ENCODE results near the gene POLR3H.
"Not testable (repeated sequence)": the region's sequence is repeated elsewhere in the genome, so short reads cannot be mapped to it uniquely, and the experiment has no call there.

POLR3H gene, protein sequence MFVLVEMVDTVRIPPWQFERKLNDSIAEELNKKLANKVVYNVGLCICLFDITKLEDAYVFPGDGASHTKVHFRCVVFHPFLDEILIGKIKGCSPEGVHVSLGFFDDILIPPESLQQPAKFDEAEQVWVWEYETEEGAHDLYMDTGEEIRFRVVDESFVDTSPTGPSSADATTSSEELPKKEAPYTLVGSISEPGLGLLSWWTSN

GRCh38 chr22:41543854-41544670 is at the start of gene POLR3H:
TSS of gene POLR3H (minus strand) at chr22:41544470. CDS start at chr22:41544101, 369 bp downstream.
- H3K27me3 ChIP-seq (replicated peaks; ENCODE audit: control insufficient read depth, insufficient read depth, low read length), result no peaks in the 10 kb centered on the region
- DNase-seq (ENCODE audit: extremely low read depth, insufficient read length), result peak; percentile 99
- TF ChIP-seq, protein P1, sequence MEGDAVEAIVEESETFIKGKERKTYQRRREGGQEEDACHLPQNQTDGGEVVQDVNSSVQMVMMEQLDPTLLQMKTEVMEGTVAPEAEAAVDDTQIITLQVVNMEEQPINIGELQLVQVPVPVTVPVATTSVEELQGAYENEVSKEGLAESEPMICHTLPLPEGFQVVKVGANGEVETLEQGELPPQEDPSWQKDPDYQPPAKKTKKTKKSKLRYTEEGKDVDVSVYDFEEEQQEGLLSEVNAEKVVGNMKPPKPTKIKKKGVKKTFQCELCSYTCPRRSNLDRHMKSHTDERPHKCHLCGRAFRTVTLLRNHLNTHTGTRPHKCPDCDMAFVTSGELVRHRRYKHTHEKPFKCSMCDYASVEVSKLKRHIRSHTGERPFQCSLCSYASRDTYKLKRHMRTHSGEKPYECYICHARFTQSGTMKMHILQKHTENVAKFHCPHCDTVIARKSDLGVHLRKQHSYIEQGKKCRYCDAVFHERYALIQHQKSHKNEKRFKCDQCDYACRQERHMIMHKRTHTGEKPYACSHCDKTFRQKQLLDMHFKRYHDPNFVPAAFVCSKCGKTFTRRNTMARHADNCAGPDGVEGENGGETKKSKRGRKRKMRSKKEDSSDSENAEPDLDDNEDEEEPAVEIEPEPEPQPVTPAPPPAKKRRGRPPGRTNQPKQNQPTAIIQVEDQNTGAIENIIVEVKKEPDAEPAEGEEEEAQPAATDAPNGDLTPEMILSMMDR (IDR thresholded peaks at IDR 0.05; ENCODE audit: insufficient read depth, low read length, poor library complexity, severe bottlenecking), result peak; percentile 91
- H3K36me3 ChIP-seq (ENCODE audit: control insufficient read depth, insufficient read depth, low read length), result peaks cover 10% of the 10 kb centered on the region
- H3K4me3 ChIP-seq (replicated peaks; ENCODE audit: low read depth, low read length), result peak within 1 kb of the TSS; percentile 99

DNA sequence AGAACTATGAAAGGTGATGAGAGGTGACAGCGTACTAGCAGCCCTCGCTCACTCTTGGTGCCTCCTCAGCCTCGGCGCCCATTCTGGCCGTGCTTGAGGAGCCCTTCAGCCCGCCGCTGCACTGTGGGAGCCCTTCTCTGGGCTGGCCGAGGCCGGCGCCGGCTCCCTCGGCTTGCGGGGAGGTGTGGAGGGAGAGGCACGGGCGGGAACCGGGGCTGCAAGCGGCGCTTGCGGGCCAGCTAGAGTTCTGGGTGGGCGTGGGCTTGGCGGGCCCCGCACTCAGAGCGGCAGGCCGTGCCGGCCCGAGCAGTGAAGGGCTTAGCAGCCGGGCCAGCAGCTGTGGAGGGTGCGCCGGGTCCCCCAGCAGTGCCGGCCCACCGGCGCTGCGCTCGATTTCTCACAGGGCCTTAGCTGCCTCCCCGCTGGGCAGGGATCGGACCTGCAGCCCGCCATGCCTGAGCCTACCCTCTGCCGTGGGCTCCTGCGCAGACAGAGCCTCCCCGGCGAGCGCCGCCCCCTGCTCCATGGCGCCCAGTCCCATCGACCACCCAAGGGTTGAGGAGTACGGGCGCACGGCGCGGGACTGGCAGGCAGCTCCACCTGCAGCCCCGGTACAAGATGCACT is 49.2 kb upstream of the POLR3H start:
- not testable (repeated sequence) for H3K36me3 ChIP-seq (ENCODE audit: control insufficient read depth, insufficient read depth, low read length); H3K27me3 ChIP-seq (replicated peaks; ENCODE audit: control insufficient read depth, insufficient read depth, low read length); H3K4me3 ChIP-seq (replicated peaks; ENCODE audit: low read depth, low read length); DNase-seq (ENCODE audit: extremely low read depth, insufficient read length)

GRCh38 chr22:41589391-41590241 is 45.3 kb upstream of the POLR3H start, which contains the start of gene PMM1:
TSS of gene PMM1 (minus strand) at chr22:41589840. CDS start at chr22:41589805, 35 bp downstream.
- peak; percentile 100 for DNase-seq (ENCODE audit: extremely low read depth, insufficient read length)
- TF ChIP-seq, protein P1 (IDR thresholded peaks at IDR 0.05; ENCODE audit: insufficient read depth, low read length, poor library complexity, severe bottlenecking), result no peak
- H3K36me3 ChIP-seq (ENCODE audit: control insufficient read depth, insufficient read depth, low read length), result peaks cover 1% of the 10 kb centered on the region; the same call in 1 of the 2 replicates
- peak within 1 kb of the TSS; percentile 96 for H3K4me3 ChIP-seq (replicated peaks; ENCODE audit: low read depth, low read length)
- H3K27me3 ChIP-seq (replicated peaks; ENCODE audit: control insufficient read depth, insufficient read depth, low read length), result no peaks in the 10 kb centered on the region

DNA sequence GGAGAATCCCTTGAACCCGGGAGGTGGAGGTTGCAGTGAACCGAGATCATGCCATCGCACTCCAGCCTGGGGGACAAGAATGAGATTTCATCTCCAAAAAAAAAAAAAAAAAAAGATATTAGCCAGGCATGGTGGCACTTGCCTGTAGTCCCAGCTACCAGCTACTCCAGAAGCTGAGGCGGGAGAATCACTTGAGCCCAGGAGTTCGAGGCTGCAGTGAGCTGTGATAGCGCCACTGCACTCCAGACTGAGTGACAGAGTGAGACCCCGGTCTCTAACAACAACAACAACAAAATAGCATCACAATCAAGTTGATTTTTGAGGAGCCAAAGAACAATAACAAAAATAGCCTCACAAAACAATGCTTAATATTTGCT is 43.1 kb upstream of the POLR3H start:
- DNase-seq (ENCODE audit: extremely low read depth, insufficient read length), result no peak
- Histone ChIP-seq H3K4me3 (replicated peaks; ENCODE audit: low read depth, low read length) (no peak overlapping the region), H3K27me3 (replicated peaks; ENCODE audit: control insufficient read depth, insufficient read depth, low read length) (no peaks in the 10 kb centered on the region), H3K36me3 (ENCODE audit: control insufficient read depth, insufficient read depth, low read length) (peaks cover 1% of the 10 kb centered on the region; the same call in 1 of the 2 replicates)
- TF ChIP-seq, protein P1 (IDR thresholded peaks at IDR 0.05; ENCODE audit: insufficient read depth, low read length, poor library complexity, severe bottlenecking), result no peak

GRCh38 chr22:41585898-41586297 is 41.6 kb upstream of the POLR3H start:
- TF ChIP-seq, protein P1 (IDR thresholded peaks at IDR 0.05; ENCODE audit: insufficient read depth, low read length, poor library complexity, severe bottlenecking), result no peak
- Histone ChIP-seq H3K27me3 (replicated peaks; ENCODE audit: control insufficient read depth, insufficient read depth, low read length) (no peaks in the 10 kb centered on the region), H3K4me3 (replicated peaks; ENCODE audit: low read depth, low read length) (no peak overlapping the region), H3K36me3 (ENCODE audit: control insufficient read depth, insufficient read depth, low read length) (peaks cover 1% of the 10 kb centered on the region; the same call in 1 of the 2 replicates)
- no peak for DNase-seq (ENCODE audit: extremely low read depth, insufficient read length)
